HEK293 (cell line): Measurements from ENCODE around the gene MAP3K15.
A peak's percentile ranks its signal among the peaks of the same experiment; 100 is the strongest.

ENCODE experiments used
- CTCF ChIA-PET: fragments of 350-600 bp; formaldehyde crosslinking; extraction: SDS; loops from one replicate; lab custom pipeline; 2021; ENCODE audit warnings: antibody characterized with exemption; lab: Yijun Ruan, JAX
- POLR2A ChIA-PET: fragments of 300-600 bp; formaldehyde crosslinking; extraction: SDS; loops from one replicate; lab custom pipeline; 2020; ENCODE audit warnings: antibody characterized with exemption, inconsistent platforms; lab: Yijun Ruan, JAX
- H3K27ac ChIP-seq: fragments of 200-500 bp; sonication (Bioruptor generic); 2 replicates; pipeline ENCODE4 v1.5.1; 2014; ENCODE audit warnings: low read depth, low read length, control low read depth, inconsistent platforms; ENCODE audit errors: extremely low read depth
- H3K36me3 ChIP-seq, 2 experiments: fragments of 200-500 bp in 1 of 2; sonication (Bioruptor generic) in 1 of 2; 1 replicate in 1 of 2; 2 replicates in 1 of 2; pipeline ENCODE4 v1.5.1; 2014 to 2017; ENCODE audit warnings: inconsistent platforms in 2 of 2, low read length in 2 of 2; ENCODE audit not compliant: control insufficient read depth in 2 of 2, insufficient read depth in 1 of 2
- H3K4me1 ChIP-seq: fragments of 200-500 bp; sonication (Bioruptor generic); 2 replicates; pipeline ENCODE4 v1.5.1; 2014; ENCODE audit warnings: mild to moderate bottlenecking, low read length, inconsistent platforms; ENCODE audit not compliant: control insufficient read depth, insufficient read depth
- H3K4me3 ChIP-seq: 2 replicates; pipeline ENCODE4 v1.5.1; 2011; ENCODE audit warnings: low read depth, mild to moderate bottlenecking, control low read depth, low read length, moderate library complexity
- H3K9me3 ChIP-seq: fragments of 200-500 bp; sonication (Bioruptor generic); 2 replicates; pipeline ENCODE4 v1.5.1; 2014; ENCODE audit warnings: low read depth, low read length, inconsistent platforms; ENCODE audit not compliant: control insufficient read depth, insufficient read depth
- FEZF1 ChIP-seq: fragments of 450-650 bp; formaldehyde crosslinking; IDR thresholded peaks from 2 replicates; pipeline ENCODE4 v1.5.1; 2016; ENCODE audit warnings: missing biosample characterization, missing genetic modification characterization
- GLIS1 ChIP-seq: fragments of 450-650 bp; formaldehyde crosslinking; IDR thresholded peaks from 2 replicates; pipeline ENCODE4 v1.5.1; 2016; ENCODE audit warnings: missing biosample characterization, missing genetic modification characterization
- HOXD13 ChIP-seq: sonication (generic); formaldehyde crosslinking; IDR thresholded peaks from 2 replicates; pipeline ENCODE4 v1.8.0; 2022; ENCODE audit warnings: missing genetic modification reagents, borderline replicate concordance
- KLF7 ChIP-seq: fragments of 450-650 bp; formaldehyde crosslinking; IDR thresholded peaks from 2 replicates; pipeline ENCODE4 v1.5.1; 2016; ENCODE audit warnings: missing biosample characterization, missing genetic modification characterization, borderline replicate concordance
- PRDM10 ChIP-seq: fragments of 450-650 bp; formaldehyde crosslinking; IDR thresholded peaks from 2 replicates; pipeline ENCODE4 v1.5.1; 2016; ENCODE audit warnings: missing biosample characterization, missing genetic modification characterization
- REPIN1 ChIP-seq: fragments of 450-650 bp; formaldehyde crosslinking; IDR thresholded peaks from 2 replicates; pipeline ENCODE4 v1.5.1; 2017; ENCODE audit warnings: missing biosample characterization, missing genetic modification characterization, low read depth
- TRIM28 ChIP-seq: IDR thresholded peaks from 2 replicates; pipeline ENCODE4 v1.6.1; 2011; ENCODE audit warnings: low read length, control low read depth, borderline replicate concordance
- ZBTB1 ChIP-seq: fragments of 450-650 bp; formaldehyde crosslinking; IDR thresholded peaks from 2 replicates; pipeline ENCODE4 v1.5.1; 2016; ENCODE audit warnings: missing biosample characterization, missing genetic modification characterization
- ZBTB20 ChIP-seq: fragments of 450-650 bp; formaldehyde crosslinking; IDR thresholded peaks from 2 replicates; pipeline ENCODE4 v1.5.1; 2016; ENCODE audit warnings: missing biosample characterization, missing genetic modification characterization
- ZBTB8A ChIP-seq: fragments of 450-650 bp; formaldehyde crosslinking; IDR thresholded peaks from 2 replicates; pipeline ENCODE4 v1.5.1; 2016; ENCODE audit warnings: missing biosample characterization, missing genetic modification characterization
- ZEB2 ChIP-seq: fragments of 450-650 bp; formaldehyde crosslinking; IDR thresholded peaks from 2 replicates; pipeline ENCODE4 v1.5.1; 2016; ENCODE audit warnings: missing biosample characterization, missing genetic modification characterization
- ZNF132 ChIP-seq: fragments of 450-650 bp; formaldehyde crosslinking; IDR thresholded peaks from 2 replicates; pipeline ENCODE4 v1.5.1; 2017; ENCODE audit warnings: missing biosample characterization, missing genetic modification characterization, borderline replicate concordance
- ZNF148 ChIP-seq: fragments of 450-650 bp; formaldehyde crosslinking; IDR thresholded peaks from 2 replicates; pipeline ENCODE4 v1.5.0; 2017; ENCODE audit warnings: missing biosample characterization, missing genetic modification characterization, borderline replicate concordance
- ZNF175 ChIP-seq: fragments of 450-650 bp; formaldehyde crosslinking; IDR thresholded peaks from 2 replicates; pipeline ENCODE4 v1.5.1; 2016; ENCODE audit warnings: missing biosample characterization, missing genetic modification characterization
- ZNF184 ChIP-seq: fragments of 450-650 bp; IDR thresholded peaks from 2 replicates; pipeline ENCODE4 v1.5.1; 2018; ENCODE audit warnings: missing biosample characterization, mild to moderate bottlenecking, missing genetic modification characterization
- ZNF335 ChIP-seq: fragments of 450-650 bp; formaldehyde crosslinking; conservative IDR thresholded peaks from 2 replicates; pipeline ENCODE4 v1.5.1; 2016; ENCODE audit warnings: missing biosample characterization, missing genetic modification characterization
- ZNF366 ChIP-seq: fragments of 450-650 bp; formaldehyde crosslinking; conservative IDR thresholded peaks from 2 replicates; pipeline ENCODE4 v1.5.1; 2016; ENCODE audit warnings: missing biosample characterization, missing genetic modification characterization
- ZNF544 ChIP-seq: fragments of 450-650 bp; formaldehyde crosslinking; IDR thresholded peaks from 2 replicates; pipeline ENCODE4 v1.5.0; 2017; ENCODE audit warnings: missing biosample characterization, missing genetic modification characterization
- ZNF558 ChIP-seq: fragments of 450-650 bp; formaldehyde crosslinking; IDR thresholded peaks from 2 replicates; pipeline ENCODE4 v1.5.1; 2016; ENCODE audit warnings: missing biosample characterization, missing genetic modification characterization
- ZNF561 ChIP-seq: fragments of 450-650 bp; IDR thresholded peaks from 2 replicates; pipeline ENCODE4 v1.5.1; 2018; ENCODE audit warnings: missing biosample characterization, missing genetic modification characterization, borderline replicate concordance
- ZNF596 ChIP-seq: fragments of 450-650 bp; IDR thresholded peaks from 2 replicates; pipeline ENCODE4 v1.5.0; 2018; ENCODE audit warnings: missing biosample characterization, mild to moderate bottlenecking, missing genetic modification characterization, moderate library complexity
- ZNF623 ChIP-seq: fragments of 450-650 bp; formaldehyde crosslinking; IDR thresholded peaks from 2 replicates; pipeline ENCODE4 v1.5.1; 2016; ENCODE audit warnings: missing biosample characterization, missing genetic modification characterization
- ZNF654 ChIP-seq: fragments of 450-650 bp; formaldehyde crosslinking; IDR thresholded peaks from 2 replicates; pipeline ENCODE4 v1.5.1; 2016; ENCODE audit warnings: low read depth, missing biosample characterization, missing genetic modification characterization
- ZNF843 ChIP-seq: fragments of 450-650 bp; formaldehyde crosslinking; IDR thresholded peaks from 2 replicates; pipeline ENCODE4 v1.5.1; 2016; ENCODE audit warnings: missing biosample characterization, missing genetic modification characterization
- ZSCAN23 ChIP-seq: fragments of 450-650 bp; formaldehyde crosslinking; IDR thresholded peaks from 2 replicates; pipeline ENCODE4 v1.5.1; 2016; ENCODE audit warnings: missing biosample characterization, missing genetic modification characterization

Gene MAP3K15

GRCh38 chrX:19532709-19533108, 17.4 kb upstream of the MAP3K15 start:
- Histone ChIP-seq H3K36me3 (no peaks in the 10 kb centered on the region), H3K9me3 (no peaks in the 10 kb centered on the region), H3K27ac (no peak overlapping the region), H3K4me1 (no peaks in the 10 kb centered on the region), H3K4me3 (no peak overlapping the region)
- ChIA-PET POLR2A (no interaction called here), CTCF (interaction anchor here (2.4 kb wide), 1 partner anchor 160 kb away, joined by 9 read pairs; no protein-coding TSS in a partner anchor)
- TF ChIP-seq FEZF1 (no peak), ZSCAN23 (tag by site-specific recombination) (no peak), ZNF175 (tag by site-specific recombination) (no peak)

GRCh38 chrX:19517965-19518364, 2.7 kb upstream of the MAP3K15 start:
- Histone ChIP-seq H3K9me3 (no peaks in the 10 kb centered on the region), H3K4me3 (no peak overlapping the region), H3K27ac (no peak overlapping the region), H3K4me1 (no peaks in the 10 kb centered on the region), H3K36me3 (no peaks in the 10 kb centered on the region)
- TF ChIP-seq ZNF184 (tag by site-specific recombination) (peak; percentile 94), ZNF558 (tag by site-specific recombination) (no peak)
- POLR2A ChIA-PET, result no interaction called here
- CTCF ChIA-PET, result interaction anchor here (0.9 to 1.7 kb wide), 4 partner anchors 11 to 136 kb away, joined by 3 to 7 read pairs (median 4); no protein-coding TSS in a partner anchor

GRCh38 chrX:19515615-19516105, 352 bp upstream of the MAP3K15 start:
- H3K9me3 ChIP-seq, result no peaks in the 10 kb centered on the region
- no peak overlapping the region for H3K27ac ChIP-seq
- H3K4me3 ChIP-seq, result peak overlapping the region; percentile 25
- POLR2A ChIA-PET, result interaction anchor here (0.6 kb wide), 1 partner anchor 245 kb away, joined by 4 read pairs; no protein-coding TSS in a partner anchor
- no peak for TF ChIP-seq ZNF148 (tag by site-specific recombination)
- peak; percentile 78 for TF ChIP-seq PRDM10
- TF ChIP-seq ZBTB1 (tag by site-specific recombination), result no peak
- no peak for TF ChIP-seq TRIM28
- peak; percentile 95 for TF ChIP-seq ZNF335 (tag by site-specific recombination)
- TF ChIP-seq KLF7 (tag by site-specific recombination), result no peak
- TF ChIP-seq ZNF366 (tag by site-specific recombination), result no peak
- TF ChIP-seq ZNF596, result no peak
- peak; percentile 20 for TF ChIP-seq ZNF654
- no peak for TF ChIP-seq ZNF843 (tag by site-specific recombination)
- TF ChIP-seq GLIS1 (tag by site-specific recombination), result peak; percentile 30
- no peak for TF ChIP-seq ZNF561
- TF ChIP-seq REPIN1 (tag by site-specific recombination), result no peak
- no peak for TF ChIP-seq ZNF544 (tag by site-specific recombination)
- TF ChIP-seq ZBTB20 (tag by site-specific recombination), result peak; percentile 72
- peak; percentile 47; the same call in 1 of the 2 replicates for TF ChIP-seq ZBTB8A (tag by site-specific recombination)
- no peak for TF ChIP-seq ZNF623 (tag by site-specific recombination)
- no peak for TF ChIP-seq ZNF132
- TF ChIP-seq ZEB2 (tag by site-specific recombination), result 0 out of 2 replicates have a peak, but pooled peaks have one; percentile 12
- TF ChIP-seq HOXD13, result no peak
- TF ChIP-seq, all 188 proteins: peak for 7
- CTCF ChIA-PET, result interaction anchor here (0.6 to 1.6 kb wide), 7 partner anchors 11 to 173 kb away, joined by 3 to 5 read pairs (median 4); no protein-coding TSS in a partner anchor
- H3K4me1 ChIP-seq, result no peaks in the 10 kb centered on the region
- no peaks in the 10 kb centered on the region for H3K36me3 ChIP-seq
